ENCODE measurements around the gene TBCD. TPM values are rescaled to one million over a fixed set of nuclear protein-coding genes. Genes with fewer than 3 reads are reported as not detected.
"Not testable (repeated sequence)": the region's sequence is repeated elsewhere in the genome, so short reads cannot be mapped to it uniquely, and the experiment has no call there.

Gene TBCD
- total RNA-seq, 3 donors from 2014 or later: 41.3 to 76.0 (median 55.4) TPM

DNA sequence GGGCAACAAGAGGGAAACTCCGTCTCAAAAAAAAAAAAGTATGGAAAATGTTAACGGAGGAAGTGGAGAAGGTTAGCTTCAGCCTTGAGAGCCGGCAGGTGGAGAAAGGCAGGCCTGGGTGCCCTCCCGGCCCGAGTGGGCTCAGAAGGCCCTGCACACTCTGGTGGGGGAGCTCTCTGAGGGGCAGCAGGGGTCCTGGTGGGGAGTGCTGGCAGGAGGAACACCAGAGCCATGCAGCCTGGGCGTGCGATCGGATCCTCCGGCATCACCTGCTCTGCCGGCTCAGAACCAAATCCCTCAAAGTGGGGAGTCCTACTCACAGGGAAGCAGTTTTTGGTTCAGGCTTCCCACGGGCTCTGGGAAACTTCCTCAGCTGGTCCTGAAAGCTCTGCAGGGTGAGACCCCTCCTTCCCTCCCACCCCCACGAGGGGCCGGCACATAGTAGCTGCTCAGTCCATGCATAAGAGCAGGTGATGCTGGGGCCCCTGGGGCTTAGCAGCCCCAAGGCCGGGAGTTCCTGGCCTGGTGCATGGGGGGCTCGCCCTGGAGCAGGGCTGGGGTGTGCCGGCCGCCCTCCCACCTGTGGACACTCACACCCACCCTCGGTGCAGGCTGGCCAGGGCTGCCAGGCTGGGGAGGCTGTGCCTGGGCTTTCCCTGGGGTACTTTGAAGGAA is 15.2 kb upstream of the TBCD start:
- intact Hi-C loops (cut with DNase I, micrococcal nuclease): no loop called here
- TF ChIP-seq, protein P1, sequence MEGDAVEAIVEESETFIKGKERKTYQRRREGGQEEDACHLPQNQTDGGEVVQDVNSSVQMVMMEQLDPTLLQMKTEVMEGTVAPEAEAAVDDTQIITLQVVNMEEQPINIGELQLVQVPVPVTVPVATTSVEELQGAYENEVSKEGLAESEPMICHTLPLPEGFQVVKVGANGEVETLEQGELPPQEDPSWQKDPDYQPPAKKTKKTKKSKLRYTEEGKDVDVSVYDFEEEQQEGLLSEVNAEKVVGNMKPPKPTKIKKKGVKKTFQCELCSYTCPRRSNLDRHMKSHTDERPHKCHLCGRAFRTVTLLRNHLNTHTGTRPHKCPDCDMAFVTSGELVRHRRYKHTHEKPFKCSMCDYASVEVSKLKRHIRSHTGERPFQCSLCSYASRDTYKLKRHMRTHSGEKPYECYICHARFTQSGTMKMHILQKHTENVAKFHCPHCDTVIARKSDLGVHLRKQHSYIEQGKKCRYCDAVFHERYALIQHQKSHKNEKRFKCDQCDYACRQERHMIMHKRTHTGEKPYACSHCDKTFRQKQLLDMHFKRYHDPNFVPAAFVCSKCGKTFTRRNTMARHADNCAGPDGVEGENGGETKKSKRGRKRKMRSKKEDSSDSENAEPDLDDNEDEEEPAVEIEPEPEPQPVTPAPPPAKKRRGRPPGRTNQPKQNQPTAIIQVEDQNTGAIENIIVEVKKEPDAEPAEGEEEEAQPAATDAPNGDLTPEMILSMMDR (IDR thresholded peaks at IDR 0.05): no peak

DNA sequence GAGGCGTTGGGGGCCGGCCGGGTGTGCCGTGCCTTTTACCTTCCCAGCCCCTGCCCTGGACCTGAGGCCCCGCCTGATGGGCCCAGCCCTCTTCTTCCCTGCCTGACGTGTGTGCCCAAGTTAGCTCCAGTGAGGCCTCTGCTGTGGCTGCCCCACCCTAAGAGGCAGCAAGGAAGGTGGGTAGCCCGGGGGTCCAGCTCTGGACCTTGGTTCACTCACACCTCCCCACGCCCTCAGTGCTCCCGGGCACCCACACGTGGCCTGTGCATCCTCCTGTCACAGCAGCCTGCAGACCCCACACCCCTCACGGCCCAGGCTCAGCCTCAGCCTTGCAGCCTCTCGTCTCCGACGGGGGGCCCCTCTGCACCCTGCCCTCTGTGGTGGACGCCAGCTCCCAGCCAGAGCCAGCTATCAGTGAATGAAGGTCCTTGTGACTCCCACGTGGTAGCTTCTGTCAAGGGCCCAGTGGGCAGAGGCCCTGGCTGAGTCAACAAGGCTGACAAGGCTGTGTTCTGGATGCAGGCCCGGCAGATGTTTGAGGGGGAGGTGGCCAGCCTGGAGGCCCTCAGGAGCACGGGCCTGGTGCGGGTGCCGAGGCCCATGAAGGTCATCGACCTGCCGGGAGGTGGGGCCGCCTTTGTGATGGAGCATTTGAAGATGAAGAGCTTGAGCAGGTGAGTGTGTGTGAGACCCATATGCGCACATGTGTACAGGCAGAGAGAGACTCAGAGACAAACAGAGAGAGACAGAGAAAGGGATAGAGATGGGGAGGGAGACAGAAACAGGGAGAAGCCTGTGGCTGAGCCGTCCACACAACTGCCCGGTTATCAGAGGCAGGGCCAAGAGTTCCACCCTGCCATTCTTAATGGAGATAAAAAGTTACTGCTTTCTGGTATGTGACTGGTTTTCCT is 13.6 kb upstream of the TBCD start:
- intact Hi-C loops (cut with DNase I, micrococcal nuclease): no loop called here
- DNase-seq (peak in 1 of 3 donors; percentile 51), ATAC-seq (no peak)
- Histone ChIP-seq H3K9me3 (no peaks in the 10 kb centered on the region), H3K4me1 (ENCODE audit: low read depth) (peaks cover 16% of the 10 kb centered on the region), H3K4me3 (no peak overlapping the region), H3K36me3 (ENCODE audit: low read depth) (peaks cover 4% of the 10 kb centered on the region)
- TF ChIP-seq, protein P1 (IDR thresholded peaks at IDR 0.05): no peak

More for the DNA sequence above, 15.2 kb upstream of the TBCD start:
- no peaks in the 10 kb centered on the region for H3K9me3 ChIP-seq
- no peak for ATAC-seq
- H3K4me1 ChIP-seq (ENCODE audit: low read depth): peaks cover 16% of the 10 kb centered on the region
- DNase-seq: peak in 1 of 3 donors; percentile 44
- no peak overlapping the region for H3K4me3 ChIP-seq
- peaks cover 4% of the 10 kb centered on the region for H3K36me3 ChIP-seq (ENCODE audit: low read depth)

DNA sequence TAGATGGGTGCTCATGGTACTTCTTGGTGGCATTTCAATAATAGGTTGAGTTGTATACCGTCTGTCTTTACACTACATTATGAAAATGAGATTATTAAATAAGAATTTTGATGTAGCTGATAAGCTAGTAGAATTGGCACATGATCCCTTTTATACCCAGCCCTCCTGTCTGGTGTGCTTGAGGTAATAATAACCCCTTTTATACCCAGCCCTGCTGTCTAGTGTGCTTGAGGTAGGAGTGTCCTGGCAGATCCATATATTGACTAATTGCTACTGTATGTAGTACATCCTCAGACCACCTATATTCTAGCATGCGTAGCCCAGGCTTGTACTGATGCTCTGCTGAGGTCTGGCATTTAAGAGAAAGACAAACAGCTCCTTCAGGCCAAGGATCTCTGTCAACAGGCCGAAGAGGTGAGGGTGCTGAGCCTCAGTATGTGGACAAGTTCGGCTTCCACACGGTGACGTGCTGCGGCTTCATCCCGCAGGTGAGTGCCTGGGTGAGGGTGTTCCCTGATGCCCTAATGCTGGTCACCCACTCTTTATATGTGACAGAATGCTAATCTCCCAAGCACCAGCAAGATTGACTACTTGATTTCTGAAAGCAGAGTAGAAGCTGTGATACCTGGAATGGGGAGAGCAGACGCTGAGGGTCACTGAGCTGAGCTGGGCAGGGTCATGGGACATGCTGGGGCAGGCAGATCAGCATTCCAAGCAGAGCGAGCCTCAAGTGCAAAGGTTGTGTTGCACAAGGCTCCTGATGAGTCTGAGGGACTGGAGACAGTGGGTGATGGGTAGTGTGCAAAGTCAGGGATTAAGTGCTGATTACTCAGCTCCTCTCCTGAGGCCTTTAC is 10.7 kb upstream of the TBCD start:
- no peak overlapping the region for H3K4me3 ChIP-seq
- H3K9me3 ChIP-seq: peaks cover 2% of the 10 kb centered on the region
- peaks cover 12% of the 10 kb centered on the region for H3K4me1 ChIP-seq (ENCODE audit: low read depth)
- TF ChIP-seq, protein P1 (IDR thresholded peaks at IDR 0.05): no peak
- intact Hi-C loops (cut with DNase I, micrococcal nuclease): no loop called here
- DNase-seq (peak in 1 of 3 donors; percentile 15), ATAC-seq (no peak)
- H3K36me3 ChIP-seq (ENCODE audit: low read depth): peaks cover 4% of the 10 kb centered on the region

DNA sequence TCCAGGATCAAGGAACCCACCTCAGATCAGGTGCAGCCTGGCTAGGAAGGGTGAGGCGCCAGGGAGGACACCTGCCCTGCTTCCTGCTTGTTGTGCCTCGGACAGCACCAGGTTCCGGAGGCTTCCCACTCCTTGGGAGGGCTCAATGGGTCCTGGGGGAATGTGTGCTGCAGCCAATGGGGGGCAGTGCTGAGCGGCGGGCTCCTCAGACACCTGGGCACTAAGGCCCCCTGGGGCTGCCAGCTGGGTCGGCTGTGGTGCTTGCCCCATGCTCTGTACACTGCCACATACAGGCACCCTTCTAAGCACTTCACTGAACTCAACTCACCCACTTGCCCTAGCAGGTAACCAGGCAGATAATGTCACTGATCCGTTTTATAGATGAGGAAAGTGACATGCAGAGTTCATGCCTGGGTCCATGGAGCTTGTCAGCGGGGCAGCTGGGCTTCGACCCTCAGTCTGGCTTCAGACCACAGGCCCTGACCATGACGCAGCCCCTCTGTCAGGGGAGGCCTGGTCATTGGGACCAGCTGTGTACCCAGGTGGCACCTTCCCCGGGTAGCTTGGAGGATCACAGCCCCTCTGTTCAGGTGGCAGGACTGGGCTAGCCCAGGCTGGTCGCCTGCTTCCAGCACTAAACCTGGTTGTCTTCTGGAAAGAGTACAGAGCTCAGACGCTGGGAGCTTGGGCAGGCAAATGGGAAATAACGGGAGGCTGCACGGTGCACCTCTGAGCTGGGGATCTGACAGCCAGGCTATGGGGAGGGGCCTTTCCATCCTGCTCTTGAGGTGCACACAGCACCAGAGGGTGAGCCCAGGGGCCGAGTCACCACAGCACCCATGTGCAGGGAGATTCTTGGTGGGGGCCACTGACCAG is 8.3 kb upstream of the TBCD start:
- peak; percentile 20 for ATAC-seq
- TF ChIP-seq, protein P1 (IDR thresholded peaks at IDR 0.05): no peak
- Histone ChIP-seq H3K4me1 (ENCODE audit: low read depth) (no peaks in the 10 kb centered on the region), H3K4me3 (no peak overlapping the region), H3K9me3 (peaks cover 4% of the 10 kb centered on the region), H3K36me3 (ENCODE audit: low read depth) (peaks cover 4% of the 10 kb centered on the region)
- intact Hi-C loops (cut with DNase I, micrococcal nuclease): no loop called here
- DNase-seq: peak in 1 of 3 donors; percentile 39

DNA sequence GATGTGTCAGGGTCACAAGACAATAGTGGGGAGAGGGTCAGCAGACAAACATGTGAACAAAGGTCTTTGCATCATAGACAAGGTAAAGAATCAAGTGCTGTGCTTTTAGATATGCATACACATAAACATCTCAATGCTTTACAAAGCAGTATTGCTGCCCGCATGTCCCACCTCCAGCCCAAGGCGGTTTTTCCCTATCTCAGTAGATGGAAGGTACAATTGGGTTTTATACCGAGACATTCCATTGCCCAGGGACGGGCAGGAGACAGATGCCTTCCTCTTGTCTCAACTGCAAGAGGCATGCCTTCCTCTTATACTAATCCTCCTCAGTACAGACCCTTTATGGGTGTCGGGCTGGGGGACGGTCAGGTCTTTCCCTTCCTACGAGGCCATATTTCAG is 7.1 kb upstream of the TBCD start:
- ATAC-seq; H3K36me3 ChIP-seq (ENCODE audit: low read depth): not testable (repeated sequence)

More for the DNA sequence above, 7.1 kb upstream of the TBCD start:
- H3K4me3 ChIP-seq; intact Hi-C loops (cut with DNase I, micrococcal nuclease); H3K4me1 ChIP-seq (ENCODE audit: low read depth); H3K9me3 ChIP-seq: not testable (repeated sequence)
- DNase-seq: peak in 1 of 3 donors; percentile 5

Measured in mucosa of descending colon (tissue), 3 donors.